Skeletal muscle satellite cell (primary cell): ENCODE data around the gene GRM5.

Experiments used
- H3K27me3 ChIP-seq: 2 replicates; pipeline ENCODE4 v1.7.0; 2013; ENCODE audit warnings: low read length; ENCODE audit not compliant: control insufficient read depth, insufficient read depth
- H3K36me3 ChIP-seq: 2 replicates; pipeline ENCODE4 v1.7.0; 2013; ENCODE audit warnings: mild to moderate bottlenecking, control low read depth, low read length; ENCODE audit not compliant: insufficient read depth
- H3K4me1 ChIP-seq: 2 replicates; pipeline ENCODE4 v1.7.0; 2013; ENCODE audit warnings: low read length; ENCODE audit not compliant: control insufficient read depth, insufficient read depth
- H3K4me2 ChIP-seq: 2 replicates; pipeline ENCODE4 v1.7.0; 2013; ENCODE audit warnings: mild to moderate bottlenecking, low read length
- H3K4me3 ChIP-seq: 2 replicates; pipeline ENCODE4 v1.7.0; 2013; ENCODE audit warnings: low read length
- H3K9ac ChIP-seq: 2 replicates; pipeline ENCODE4 v1.7.0; 2013; ENCODE audit warnings: mild to moderate bottlenecking, low read depth, low read length, moderate library complexity
- H3K9me3 ChIP-seq: replicated peaks from 2 replicates; pipeline ENCODE4 v1.7.0; 2013; ENCODE audit warnings: mild to moderate bottlenecking, control low read depth, low read length

GRM5 gene

DNA sequence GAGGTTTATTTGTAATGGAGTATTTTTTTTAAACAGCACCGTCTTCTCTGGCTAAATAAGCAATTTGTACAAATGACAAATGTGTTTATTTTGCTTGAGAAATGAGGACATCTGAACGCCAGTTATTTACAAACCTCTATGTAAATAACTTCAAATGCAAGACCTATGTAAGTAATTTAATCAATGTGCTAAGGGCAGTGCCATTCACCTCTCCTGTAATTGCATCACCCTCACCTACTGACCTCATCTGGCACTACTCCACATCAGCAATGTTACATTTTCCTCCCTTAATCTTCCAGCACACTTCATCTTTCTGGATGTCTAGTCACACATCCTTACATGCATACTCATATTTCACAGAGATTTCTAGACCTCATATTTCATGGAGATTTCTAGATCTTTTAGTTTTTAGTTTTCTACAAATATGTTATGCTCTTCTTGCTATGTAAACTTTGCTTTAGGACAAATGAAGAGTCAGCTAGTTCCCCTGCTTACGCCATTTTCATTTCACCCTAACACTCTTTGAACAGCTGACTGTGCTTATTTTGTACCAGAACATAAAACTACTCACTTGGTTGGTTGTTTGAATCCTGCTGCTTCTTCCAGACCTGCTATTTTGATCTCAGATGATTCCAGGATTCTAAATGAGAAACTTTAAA is 238.6 kb downstream of the GRM5 start:
- no peak overlapping the region for H3K4me2 ChIP-seq
- no peak overlapping the region for H3K4me3 ChIP-seq
- H3K36me3 ChIP-seq = no peaks in the 10 kb centered on the region
- no peaks in the 10 kb centered on the region for H3K4me1 ChIP-seq
- no peak overlapping the region for H3K9ac ChIP-seq
- H3K9me3 ChIP-seq = no peaks in the 10 kb centered on the region
- H3K27me3 ChIP-seq = no peaks in the 10 kb centered on the region

DNA sequence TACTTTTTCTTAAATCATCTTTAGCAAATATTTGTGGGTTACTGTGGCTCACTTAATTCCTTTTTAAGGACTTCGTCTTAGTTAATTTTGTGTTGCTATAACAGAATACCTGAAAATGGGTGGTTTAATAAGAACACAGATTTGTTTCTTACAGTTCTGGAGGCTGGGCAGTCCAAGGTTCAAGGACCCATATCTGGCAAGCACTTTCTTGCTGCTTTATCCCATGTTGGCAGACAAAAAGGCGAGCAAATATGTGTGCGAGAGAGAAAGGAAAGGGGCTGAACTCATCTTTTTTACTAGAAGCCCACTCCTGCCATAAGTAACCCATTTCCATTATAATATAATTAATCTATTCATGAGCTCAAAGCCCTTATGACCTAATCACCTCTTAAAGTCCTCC is 246.2 kb downstream of the GRM5 start:
- Histone ChIP-seq H3K9ac (no peak overlapping the region), H3K36me3 (no peaks in the 10 kb centered on the region), H3K4me1 (no peaks in the 10 kb centered on the region), H3K4me2 (no peak overlapping the region), H3K4me3 (no peak overlapping the region), H3K9me3 (no peaks in the 10 kb centered on the region), H3K27me3 (no peaks in the 10 kb centered on the region)

DNA sequence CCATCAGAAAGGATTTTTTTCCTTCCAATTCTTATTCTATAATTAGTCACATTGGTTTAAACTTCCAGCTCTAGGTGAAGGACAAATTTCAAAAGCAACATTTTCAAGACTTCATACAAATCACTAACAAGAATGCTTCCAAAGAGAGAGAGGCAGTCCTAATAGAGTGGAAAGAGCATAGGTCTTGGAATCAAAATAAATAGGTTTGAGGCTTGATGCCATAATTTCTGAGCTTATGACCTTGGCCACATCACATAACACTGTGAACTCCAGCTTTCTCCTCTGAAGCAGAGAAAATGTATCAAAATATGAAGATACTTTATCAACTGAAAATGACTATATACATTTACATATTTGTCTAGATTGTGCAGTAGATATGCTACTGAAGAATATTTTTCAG is 246.8 kb downstream of the GRM5 start:
- Histone ChIP-seq H3K9me3 (no peaks in the 10 kb centered on the region), H3K36me3 (no peaks in the 10 kb centered on the region), H3K4me3 (no peak overlapping the region), H3K4me2 (no peak overlapping the region), H3K4me1 (no peaks in the 10 kb centered on the region), H3K9ac (no peak overlapping the region), H3K27me3 (no peaks in the 10 kb centered on the region)

DNA sequence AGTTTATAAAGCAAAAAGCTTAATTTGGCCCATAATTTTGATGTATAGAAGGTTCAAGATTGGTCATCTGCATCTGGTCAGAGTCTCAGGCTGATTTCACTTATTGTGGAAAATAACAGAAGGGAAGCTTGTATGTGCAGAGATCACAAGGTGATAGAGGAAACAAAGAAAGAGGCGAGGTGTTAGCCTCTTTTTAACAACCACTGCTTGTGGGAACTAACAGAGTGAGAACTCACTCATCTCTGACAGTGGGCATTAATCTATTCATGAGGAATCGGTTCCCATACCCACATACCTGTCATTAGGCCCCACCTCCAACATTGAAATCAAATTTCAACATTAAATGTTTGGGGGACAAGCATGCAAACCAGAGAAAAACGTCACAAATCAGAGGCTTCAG is 250.3 kb downstream of the GRM5 start:
- Histone ChIP-seq H3K36me3 (no peaks in the 10 kb centered on the region), H3K9ac (no peak overlapping the region), H3K27me3 (no peaks in the 10 kb centered on the region), H3K4me2 (no peak overlapping the region), H3K4me3 (no peak overlapping the region), H3K4me1 (no peaks in the 10 kb centered on the region), H3K9me3 (no peaks in the 10 kb centered on the region)

DNA sequence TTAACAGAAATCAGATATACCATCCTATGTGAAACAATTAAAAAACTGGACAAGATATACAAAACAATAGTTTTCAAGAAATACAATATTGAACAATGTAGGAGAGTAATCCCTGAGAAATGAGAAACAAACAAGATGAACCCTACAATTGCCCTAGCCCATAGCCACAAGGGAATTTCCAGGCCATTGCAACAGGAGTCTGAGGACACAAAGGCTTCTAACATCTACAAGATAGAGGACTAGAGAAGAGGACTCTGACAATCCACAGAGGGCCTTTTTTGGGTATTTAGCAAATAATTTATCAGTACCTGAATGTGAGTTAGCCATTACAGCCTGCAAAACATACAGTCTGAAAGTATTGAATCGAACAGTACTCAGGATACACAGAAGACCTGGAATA is 251.7 kb downstream of the GRM5 start:
- Histone ChIP-seq H3K36me3 (no peaks in the 10 kb centered on the region), H3K9me3 (no peaks in the 10 kb centered on the region), H3K27me3 (no peaks in the 10 kb centered on the region), H3K4me1 (no peaks in the 10 kb centered on the region), H3K9ac (no peak overlapping the region), H3K4me2 (no peak overlapping the region), H3K4me3 (no peak overlapping the region)

DNA sequence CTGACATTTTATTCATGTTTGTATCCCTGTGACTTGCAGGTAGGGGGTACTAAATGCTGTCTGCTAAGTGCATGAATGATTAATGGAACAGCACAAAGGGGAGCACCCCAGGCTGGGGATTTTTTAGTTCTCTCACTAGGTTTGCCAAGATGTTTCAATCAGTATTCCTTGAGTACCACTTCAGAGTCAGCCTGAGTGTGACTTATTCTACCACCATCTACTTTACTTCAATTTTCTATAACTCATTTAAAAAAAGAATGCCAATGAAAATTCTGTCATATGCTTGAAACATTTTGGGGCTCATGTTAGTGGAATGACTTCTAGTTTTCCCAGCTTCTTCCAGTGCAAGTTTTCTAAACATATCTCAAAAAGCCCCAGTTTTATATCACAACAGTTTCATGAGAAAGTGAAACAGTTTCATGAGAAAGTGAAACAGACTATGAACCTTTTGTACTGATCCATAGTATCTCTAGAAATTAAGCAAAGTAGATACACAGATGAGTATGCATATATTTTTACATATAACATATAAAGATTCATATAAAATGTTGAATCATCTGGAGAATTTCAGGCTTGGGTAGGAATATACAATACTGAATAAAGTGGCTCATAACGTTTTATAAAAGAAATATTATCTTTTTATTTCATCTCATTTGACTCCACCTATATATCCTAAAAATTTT is 252.4 kb downstream of the GRM5 start:
- no peak overlapping the region for H3K9ac ChIP-seq
- no peaks in the 10 kb centered on the region for H3K27me3 ChIP-seq
- H3K36me3 ChIP-seq = no peaks in the 10 kb centered on the region
- no peaks in the 10 kb centered on the region for H3K9me3 ChIP-seq
- H3K4me3 ChIP-seq = no peak overlapping the region
- no peaks in the 10 kb centered on the region for H3K4me1 ChIP-seq
- no peak overlapping the region for H3K4me2 ChIP-seq

DNA sequence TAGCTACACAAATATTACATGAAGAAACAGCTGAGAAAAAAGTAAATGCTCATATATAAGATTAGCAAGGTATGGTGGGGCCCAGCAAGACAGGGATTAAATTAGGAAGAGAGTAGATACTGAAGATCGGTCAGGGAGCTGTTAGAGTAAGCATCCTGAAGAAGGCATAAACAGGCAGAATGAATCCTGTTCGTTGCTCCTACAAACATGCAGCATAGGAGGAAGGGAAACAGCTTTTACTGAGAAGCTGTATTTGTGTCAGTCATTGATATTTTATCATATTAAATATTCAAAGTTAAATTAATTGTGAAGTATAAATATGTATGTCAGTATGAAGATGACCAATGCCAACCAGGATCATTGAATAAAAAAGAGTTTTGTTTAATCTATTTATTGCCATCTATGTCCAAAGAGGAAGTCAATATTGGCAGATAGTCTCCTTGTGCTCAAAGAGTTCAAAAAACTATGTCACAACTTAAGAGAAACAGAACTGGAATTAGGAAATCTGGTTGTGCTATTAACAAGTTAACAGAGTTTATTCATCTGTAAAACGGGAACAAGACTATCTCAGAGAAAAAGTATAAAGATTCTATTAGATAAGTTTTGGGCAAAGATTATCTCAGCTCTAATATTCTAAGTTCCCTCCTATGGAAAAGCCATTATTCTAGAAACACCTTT is 255.2 kb downstream of the GRM5 start:
- Histone ChIP-seq H3K4me3 (no peak overlapping the region), H3K9me3 (no peaks in the 10 kb centered on the region), H3K4me1 (no peaks in the 10 kb centered on the region), H3K4me2 (no peak overlapping the region), H3K9ac (no peak overlapping the region), H3K27me3 (no peaks in the 10 kb centered on the region), H3K36me3 (no peaks in the 10 kb centered on the region)

DNA sequence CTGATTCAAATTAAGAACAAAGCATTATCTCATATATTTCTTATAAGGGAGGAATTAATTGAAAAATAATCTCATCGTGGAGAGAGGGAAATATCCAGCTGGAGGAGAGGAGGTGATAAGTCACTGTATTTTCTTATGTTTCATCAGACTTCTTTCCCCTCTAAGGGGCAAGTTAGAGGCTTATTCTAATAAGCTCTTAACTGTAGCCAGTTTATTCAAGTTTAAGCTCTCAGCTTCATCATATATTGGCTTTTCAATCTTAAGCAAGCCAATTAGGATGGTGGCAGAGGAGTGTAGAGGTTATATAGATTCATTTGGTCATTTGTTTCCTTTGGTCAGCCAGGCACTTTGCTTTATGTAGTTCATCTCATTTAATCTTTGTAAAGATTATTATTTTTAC is 256.7 kb downstream of the GRM5 start:
- no peaks in the 10 kb centered on the region for H3K36me3 ChIP-seq

DNA sequence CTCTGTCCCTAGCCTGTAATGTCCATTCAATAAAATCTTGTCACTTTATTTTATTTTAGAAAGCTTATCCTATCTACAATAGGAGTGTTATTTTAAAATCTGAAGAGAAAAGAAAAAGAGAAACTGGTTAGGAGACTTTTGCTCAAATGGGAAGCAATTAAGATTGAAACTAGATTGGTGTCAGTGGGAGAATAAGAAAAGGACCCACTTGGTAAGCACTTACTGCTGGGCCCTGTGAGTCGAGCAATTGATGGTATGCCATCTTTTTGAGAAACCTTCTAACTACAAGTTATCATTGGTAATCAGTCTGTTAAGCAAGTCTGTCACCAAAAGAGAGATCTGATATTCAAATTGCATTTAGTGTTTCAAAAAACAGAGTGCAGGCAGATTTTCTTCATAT is 258.4 kb downstream of the GRM5 start:
- Histone ChIP-seq H3K4me2 (no peak overlapping the region), H3K4me1 (no peaks in the 10 kb centered on the region), H3K9ac (no peak overlapping the region), H3K36me3 (no peaks in the 10 kb centered on the region), H3K9me3 (no peaks in the 10 kb centered on the region), H3K27me3 (no peaks in the 10 kb centered on the region), H3K4me3 (no peak overlapping the region)

More for the DNA sequence above, 256.7 kb downstream of the GRM5 start:
- H3K9me3 ChIP-seq = no peaks in the 10 kb centered on the region
- H3K4me2 ChIP-seq = no peak overlapping the region
- no peak overlapping the region for H3K9ac ChIP-seq
- no peaks in the 10 kb centered on the region for H3K4me1 ChIP-seq
- H3K27me3 ChIP-seq = no peaks in the 10 kb centered on the region
- no peak overlapping the region for H3K4me3 ChIP-seq

DNA sequence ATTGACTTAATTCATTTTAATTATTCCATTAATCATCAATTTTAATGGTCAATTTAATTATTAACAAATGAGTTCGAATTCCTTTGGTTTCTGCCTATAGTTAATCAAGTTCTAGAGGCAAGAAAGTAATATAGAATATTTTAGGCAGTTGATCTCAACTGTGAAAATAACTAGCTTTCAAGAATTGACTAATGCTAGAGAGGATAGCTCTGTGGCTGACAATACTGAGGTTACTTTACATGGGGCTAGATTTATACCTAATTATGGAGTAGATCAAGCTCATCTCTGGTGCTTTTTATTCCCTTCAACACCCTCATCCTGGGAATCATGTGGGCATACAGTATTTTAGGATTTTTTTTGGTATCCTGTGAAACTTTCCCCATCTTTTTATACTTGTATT is 259.4 kb downstream of the GRM5 start:
- Histone ChIP-seq H3K9ac (no peak overlapping the region), H3K4me1 (no peaks in the 10 kb centered on the region), H3K4me3 (no peak overlapping the region), H3K4me2 (no peak overlapping the region), H3K27me3 (no peaks in the 10 kb centered on the region), H3K36me3 (no peaks in the 10 kb centered on the region), H3K9me3 (no peaks in the 10 kb centered on the region)

DNA sequence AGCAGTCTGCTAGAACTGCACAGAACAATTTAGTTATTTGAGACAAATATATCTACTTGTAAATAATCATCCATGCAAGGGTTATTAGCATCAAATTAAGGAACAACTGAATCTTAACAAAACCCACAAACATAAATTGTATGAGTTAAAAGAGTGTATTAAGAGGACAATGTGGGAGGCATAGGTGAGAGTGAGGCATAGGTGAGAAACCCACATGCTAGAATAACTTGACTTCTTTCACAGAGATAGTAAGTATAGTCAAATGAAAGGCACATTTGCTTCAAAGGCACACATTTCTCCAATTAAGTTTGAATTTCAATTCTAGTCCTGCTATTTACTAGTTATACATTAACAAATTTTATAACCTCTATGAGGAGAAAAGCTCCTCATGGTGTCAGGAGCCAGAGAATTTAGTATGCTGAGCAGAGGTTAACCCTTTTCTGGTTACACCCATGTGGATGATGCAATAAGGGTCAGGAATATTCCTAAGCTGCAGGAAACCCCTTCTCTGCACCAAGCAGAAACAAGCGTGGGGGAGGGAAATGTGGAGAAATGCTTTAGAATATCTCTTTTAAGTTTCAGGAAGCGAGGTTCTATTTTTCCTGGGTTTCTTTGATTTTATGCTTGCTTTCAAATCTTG is 264.2 kb downstream of the GRM5 start:
- H3K9me3 ChIP-seq = no peaks in the 10 kb centered on the region
- H3K27me3 ChIP-seq = no peaks in the 10 kb centered on the region
- no peak overlapping the region for H3K9ac ChIP-seq
- no peak overlapping the region for H3K4me2 ChIP-seq
- H3K4me1 ChIP-seq = no peaks in the 10 kb centered on the region
- no peak overlapping the region for H3K4me3 ChIP-seq
- H3K36me3 ChIP-seq = no peaks in the 10 kb centered on the region
